IMR-90 (cell line): ENCODE measurements around the gene CDK1. TPM values are rescaled to one million over a fixed set of nuclear protein-coding genes. Genes with fewer than 3 reads are reported as not detected.

ENCODE experiments used
- ATAC-seq: fragments of 200-7000 bp; cut with Tn5 transposase; 2 replicates; pipeline ENCODE4 v1.9.1; 2020; ENCODE audit warnings: low read depth, mild to moderate bottlenecking, moderate library complexity
- BruUV-seq: library from RNA; stranded (reverse); fragments of 400-500 nt; replicated peaks from 2 replicates; lab custom pipeline; 2021; lab: Mats Ljungman, UMichigan
- CTCF ChIA-PET: fragments of 300-600 bp; formaldehyde crosslinking; extraction: SDS; loops from one replicate; lab custom pipeline; 2021; ENCODE audit warnings: antibody characterized with exemption; lab: Yijun Ruan, JAX
- POLR2A ChIA-PET: fragments of 300-600 bp; sonication (Branson Sonifier 250); formaldehyde crosslinking; loops from one replicate; lab custom pipeline; 2022; ENCODE audit warnings: antibody characterized with exemption; ENCODE audit not compliant: unreplicated experiment; lab: Charles Lee
- DNase-seq: peaks from one replicate; pipeline ENCODE4 v3.0.0; 2013
- H2AFZ ChIP-seq: replicated peaks from 2 replicates; pipeline ENCODE3; 2013; ENCODE audit warnings: low read length, mild to moderate bottlenecking; ENCODE audit not compliant: poor library complexity
- H2AK5ac ChIP-seq: 2 replicates; pipeline ENCODE4 v1.6.1; 2013; ENCODE audit warnings: low read depth, low read length, inconsistent platforms
- H2AK9ac ChIP-seq: replicated peaks from 2 replicates; pipeline ENCODE3; 2013; ENCODE audit warnings: mild to moderate bottlenecking, low read depth, low read length, moderate library complexity; ENCODE audit not compliant: poor library complexity
- H2BK120ac ChIP-seq: 2 replicates; pipeline ENCODE4 v1.6.1; 2013; ENCODE audit warnings: low read depth, low read length, inconsistent platforms
- H2BK15ac ChIP-seq: 3 replicates; pipeline ENCODE4 v1.6.1; 2013; ENCODE audit warnings: low read depth, low read length, inconsistent platforms
- H2BK20ac ChIP-seq: 2 replicates; pipeline ENCODE4 v1.6.1; 2013; ENCODE audit warnings: low read depth, mild to moderate bottlenecking, inconsistent platforms, low read length, moderate library complexity
- H2BK5ac ChIP-seq: 2 replicates; pipeline ENCODE4 v1.6.1; 2013; ENCODE audit warnings: mild to moderate bottlenecking, low read depth, low read length, inconsistent platforms; ENCODE audit not compliant: poor library complexity, severe bottlenecking
- H3K14ac ChIP-seq: replicated peaks from 2 replicates; pipeline ENCODE4 v1.6.1; 2013; ENCODE audit warnings: low read depth, low read length, inconsistent platforms
- H3K18ac ChIP-seq: 2 replicates; pipeline ENCODE4 v1.6.1; 2013; ENCODE audit warnings: low read depth, low read length, control low read depth
- H3K23ac ChIP-seq: 2 replicates; pipeline ENCODE4 v1.6.1; 2013; ENCODE audit warnings: low read depth, low read length, inconsistent platforms
- H3K27ac ChIP-seq: 2 replicates; pipeline ENCODE4 v1.5.1; 2013; ENCODE audit warnings: mild to moderate bottlenecking, control low read depth, low read length; ENCODE audit not compliant: insufficient read depth
- H3K27me3 ChIP-seq: 2 replicates; pipeline ENCODE4 v1.6.1; 2013; ENCODE audit warnings: low read length; ENCODE audit not compliant: control insufficient read depth, insufficient read depth
- H3K36me3 ChIP-seq: 2 replicates; pipeline ENCODE4 v1.6.1; 2013; ENCODE audit warnings: low read length, mixed read lengths; ENCODE audit not compliant: control insufficient read depth, insufficient read depth
- H3K4ac ChIP-seq: 2 replicates; pipeline ENCODE4 v1.6.1; 2013; ENCODE audit warnings: low read depth, low read length, inconsistent platforms
- H3K4me1 ChIP-seq: 2 replicates; pipeline ENCODE4 v1.6.1; 2013; ENCODE audit warnings: low read length, mixed read lengths; ENCODE audit not compliant: control insufficient read depth, insufficient read depth
- H3K4me2 ChIP-seq: 2 replicates; pipeline ENCODE4 v1.6.1; 2013; ENCODE audit warnings: low read depth, mild to moderate bottlenecking, control low read depth, low read length, moderate library complexity
- H3K4me3 ChIP-seq: 2 replicates; pipeline ENCODE4 v1.5.1; 2013; ENCODE audit warnings: low read depth, mild to moderate bottlenecking, control low read depth, low read length, moderate library complexity; ENCODE audit not compliant: insufficient read depth
- H3K56ac ChIP-seq: 2 replicates; pipeline ENCODE4 v1.6.1; 2013; ENCODE audit warnings: low read length, inconsistent platforms; ENCODE audit not compliant: insufficient read depth; ENCODE audit errors: extremely low read depth
- H3K79me1 ChIP-seq, 2 experiments: 2 replicates each; pipeline ENCODE4 v1.6.1; 2013; ENCODE audit warnings: low read length in 2 of 2, inconsistent platforms in 1 of 2, low read depth in 1 of 2
- H3K9ac ChIP-seq: 2 replicates; pipeline ENCODE4 v1.6.1; 2013; ENCODE audit warnings: low read depth, low read length, control low read depth
- H3K9me1 ChIP-seq: 2 replicates; pipeline ENCODE4 v1.6.1; 2013; ENCODE audit warnings: low read length, inconsistent platforms; ENCODE audit not compliant: insufficient read depth
- H3K9me3 ChIP-seq: 2 replicates; pipeline ENCODE4 v1.6.1; 2013; ENCODE audit warnings: low read length; ENCODE audit not compliant: control insufficient read depth, insufficient read depth
- H4K20me1 ChIP-seq: 2 replicates; pipeline ENCODE4 v1.6.1; 2013; ENCODE audit warnings: low read length, inconsistent platforms; ENCODE audit not compliant: insufficient read depth
- H4K5ac ChIP-seq: 2 replicates; pipeline ENCODE4 v1.6.1; 2013; ENCODE audit warnings: mild to moderate bottlenecking, low read depth, low read length, control low read depth
- H4K8ac ChIP-seq, 2 experiments: 2 replicates each; pipeline ENCODE4 v1.6.1; 2013; ENCODE audit warnings: low read depth in 2 of 2, low read length in 2 of 2, control low read depth in 1 of 2, inconsistent platforms in 1 of 2
- H4K91ac ChIP-seq: 2 replicates; pipeline ENCODE4 v1.6.1; 2013; ENCODE audit warnings: low read depth, low read length, inconsistent platforms; ENCODE audit not compliant: insufficient read depth
- MAFK ChIP-seq: IDR thresholded peaks from 2 replicates; pipeline ENCODE4 v1.6.1; 2012; ENCODE audit warnings: low read depth, low read length, improper control_type of control experiment
- MAZ ChIP-seq: IDR thresholded peaks from 2 replicates; pipeline ENCODE4 v1.6.1; 2012; ENCODE audit warnings: low read depth, mild to moderate bottlenecking, low read length, improper control_type of control experiment, moderate library complexity, borderline replicate concordance
- dilution Hi-C: fragments of 300-500 bp; cut with HindIII; formaldehyde crosslinking; loops from one replicate; pipeline ENCODE4 v1.14.3; 2018; ENCODE audit warnings: low sequenced_read_pairs; ENCODE audit not compliant: unreplicated experiment
- in situ Hi-C: fragments of 300-500 bp; cut with MboI; formaldehyde crosslinking; loops from 3 replicates; pipeline ENCODE4 v1.14.3; 2019; ENCODE audit warnings: low sequenced_read_pairs, inconsistent platforms, mixed read lengths
- intact Hi-C: fragments of 100-400 bp; cut with micrococcal nuclease; formaldehyde crosslinking; loops from 2 replicates; pipeline ENCODE4 v1.10.0; 2022
- polyA plus RNA-seq, 3 experiments: library from polyadenylated mRNA; depleted of rRNA; stranded (reverse); fragments of >200 nt; gene quantifications; 2 replicates each; pipeline ENCODE4 v1.2.3, GENCODE V29; 2012; ENCODE audit warnings: low replicate concordance in 1 of 3
- total RNA-seq: library from RNA; depleted of rRNA; stranded (reverse); fragments of >200 nt; gene quantifications from 2 replicates; pipeline ENCODE4 v1.2.3, GENCODE V29; 2012

CDK1 gene
- total and polyA plus RNA-seq, 2 of the 4 experiments (the other 2 are of a cell fraction), result 21.9 to 28.1 TPM

GRCh38 chr10:60788544-60788943 is 10.3 kb downstream of the CDK1 start:
- no peaks in the 10 kb centered on the region; the same call in 1 of the 2 replicates for H3K36me3 ChIP-seq
- no peak overlapping the region for H2AK9ac ChIP-seq
- ATAC-seq (no peak), DNase-seq (no peak)
- no peaks in the 10 kb centered on the region for H4K20me1 ChIP-seq
- H3K27ac ChIP-seq, result no peak overlapping the region
- no peaks in the 10 kb centered on the region for H3K27me3 ChIP-seq
- dilution Hi-C loops, result no loop called here
- no peak overlapping the region for H2BK15ac ChIP-seq
- no peak overlapping the region for H2BK20ac ChIP-seq
- H3K9ac ChIP-seq, result no peak overlapping the region
- in situ Hi-C loops, result no loop called here
- peaks cover 12 to 36% of the 10 kb centered on the region in 2 experiments for H3K79me1 ChIP-seq
- no peak overlapping the region for H3K14ac ChIP-seq
- H3K9me3 ChIP-seq, result no peaks in the 10 kb centered on the region
- intact Hi-C loops, result no loop called here
- peak; percentile 100 for TF ChIP-seq MAFK
- TF ChIP-seq MAZ, result no peak
- peak overlapping the region in 1 of 2 experiments; percentile 21; a peak in 1 of 4 replicates for H4K8ac ChIP-seq
- H2BK5ac ChIP-seq, result no peak overlapping the region
- no peaks in the 10 kb centered on the region; the same call in 1 of the 2 replicates for H3K4me1 ChIP-seq
- POLR2A ChIA-PET, result no interaction called here
- H3K56ac ChIP-seq, result no peak overlapping the region
- peak overlapping the region; percentile 42; the same call in 1 of the 2 replicates for H3K4me2 ChIP-seq
- no peak overlapping the region for H2AFZ ChIP-seq
- H4K5ac ChIP-seq, result no peak overlapping the region
- no peak overlapping the region for H3K4me3 ChIP-seq
- H3K23ac ChIP-seq, result no peak overlapping the region
- no TSS peak for BruUV-seq
- CTCF ChIA-PET, result interaction anchor here (1.1 kb wide), 1 partner anchor 13 kb away, joined by 3 read pairs; no protein-coding TSS in a partner anchor
- H2AK5ac ChIP-seq, result no peak overlapping the region
- H3K9me1 ChIP-seq, result no peaks in the 10 kb centered on the region; the same call in 1 of the 2 replicates
- H3K18ac ChIP-seq, result peak overlapping the region; percentile 60; the same call in 1 of the 2 replicates
- no peak overlapping the region for H3K4ac ChIP-seq
- no peak overlapping the region for H2BK120ac ChIP-seq
- H4K91ac ChIP-seq, result no peak overlapping the region
